HepG2 (cell line): Measurements from ENCODE around the gene METTL22.

Experiments
- GABPA ChIP-seq, 2 experiments: IDR thresholded peaks; 2 replicates each; pipeline ENCODE4 v1.6.1; 2011 to 2016; ENCODE audit warnings: low read depth in 2 of 2, low read length in 1 of 2, missing biosample characterization in 1 of 2, missing genetic modification characterization in 1 of 2
- JUNB ChIP-seq: sonication (generic); formaldehyde crosslinking; IDR thresholded peaks from 2 replicates; pipeline ENCODE4 v1.8.0; 2022; ENCODE audit warnings: missing genetic modification reagents, mild to moderate bottlenecking, borderline replicate concordance
- POLR2AphosphoS5 ChIP-seq: IDR thresholded peaks from 2 replicates; pipeline ENCODE4 v1.6.1; 2012; ENCODE audit warnings: low read depth, low read length
- XBP1 ChIP-seq: sonication (generic); formaldehyde crosslinking; IDR thresholded peaks from 2 replicates; pipeline ENCODE4 v1.5.0; 2020; ENCODE audit warnings: missing genetic modification reagents
- ZNF274 ChIP-seq: sonication (generic); formaldehyde crosslinking; IDR thresholded peaks from 2 replicates; pipeline ENCODE4 v1.5.1; 2020; ENCODE audit warnings: mild to moderate bottlenecking, missing genetic modification reagents
- ZNF350 ChIP-seq: sonication (generic); formaldehyde crosslinking; IDR thresholded peaks from 2 replicates; pipeline ENCODE4 v1.4.0; 2020; ENCODE audit warnings: mild to moderate bottlenecking, low read depth, missing genetic modification reagents, borderline replicate concordance
- ZSCAN30 ChIP-seq: sonication (generic); formaldehyde crosslinking; IDR thresholded peaks from 2 replicates; pipeline ENCODE4 v1.5.0; 2020; ENCODE audit warnings: mild to moderate bottlenecking, missing genetic modification reagents
- TF ChIP-seq, protein P1 (sequence below): sonication (generic); formaldehyde crosslinking; IDR thresholded peaks from 2 replicates; pipeline ENCODE4 v1.9.0; 2021; ENCODE audit warnings: missing genetic modification reagents, borderline replicate concordance

DNA sequence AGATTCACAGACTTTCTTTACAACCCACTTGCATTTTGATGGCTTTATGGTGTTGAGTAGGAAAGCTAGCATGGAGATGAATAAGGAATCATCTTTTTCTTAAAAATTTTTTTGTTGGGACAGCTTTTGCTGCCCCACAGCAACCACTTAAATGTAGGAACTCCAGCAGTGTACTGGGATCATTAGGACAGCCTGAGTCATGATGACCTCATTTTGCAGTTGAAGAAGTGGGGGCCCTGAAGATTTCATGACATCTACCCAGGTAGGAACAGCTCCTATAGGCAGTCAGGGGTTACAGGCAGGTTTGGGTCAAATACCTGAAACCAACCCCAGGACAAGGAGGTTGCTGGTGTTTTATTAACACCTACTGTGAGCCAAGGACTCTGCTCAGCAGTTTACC, 2.1 kb downstream of the METTL22 start:
- TF ChIP-seq ZNF350 (no peak), ZNF274 (no peak), JUNB (CRISPR knock-in tag) (no peak), GABPA (IDR thresholded peaks at IDR 0.05; ENCODE audit: low read depth, low read length) (no peak), GABPA (CRISPR knock-in tag; IDR thresholded peaks at IDR 0.05; ENCODE audit: low read depth) (no peak), POLR2AphosphoS5 (no peak), XBP1 (no peak), ZSCAN30 (CRISPR knock-in tag) (no peak)
- TF ChIP-seq, protein P1, sequence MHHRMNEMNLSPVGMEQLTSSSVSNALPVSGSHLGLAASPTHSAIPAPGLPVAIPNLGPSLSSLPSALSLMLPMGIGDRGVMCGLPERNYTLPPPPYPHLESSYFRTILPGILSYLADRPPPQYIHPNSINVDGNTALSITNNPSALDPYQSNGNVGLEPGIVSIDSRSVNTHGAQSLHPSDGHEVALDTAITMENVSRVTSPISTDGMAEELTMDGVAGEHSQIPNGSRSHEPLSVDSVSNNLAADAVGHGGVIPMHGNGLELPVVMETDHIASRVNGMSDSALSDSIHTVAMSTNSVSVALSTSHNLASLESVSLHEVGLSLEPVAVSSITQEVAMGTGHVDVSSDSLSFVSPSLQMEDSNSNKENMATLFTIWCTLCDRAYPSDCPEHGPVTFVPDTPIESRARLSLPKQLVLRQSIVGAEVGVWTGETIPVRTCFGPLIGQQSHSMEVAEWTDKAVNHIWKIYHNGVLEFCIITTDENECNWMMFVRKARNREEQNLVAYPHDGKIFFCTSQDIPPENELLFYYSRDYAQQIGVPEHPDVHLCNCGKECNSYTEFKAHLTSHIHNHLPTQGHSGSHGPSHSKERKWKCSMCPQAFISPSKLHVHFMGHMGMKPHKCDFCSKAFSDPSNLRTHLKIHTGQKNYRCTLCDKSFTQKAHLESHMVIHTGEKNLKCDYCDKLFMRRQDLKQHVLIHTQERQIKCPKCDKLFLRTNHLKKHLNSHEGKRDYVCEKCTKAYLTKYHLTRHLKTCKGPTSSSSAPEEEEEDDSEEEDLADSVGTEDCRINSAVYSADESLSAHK, result no peak
